Activated CD4-positive, alpha-beta T cell treated with anti-CD3 and anti-CD28 coated beads for 36 hours (primary cell): ENCODE data around the gene THAP11. TPM values are rescaled to one million over a fixed set of nuclear protein-coding genes. Genes with fewer than 3 reads are reported as not detected.
A peak's percentile ranks its signal among the peaks of the same experiment; 100 is the strongest.

ENCODE experiments used
- ATAC-seq: fragments of 200-7000 bp; cut with Tn5 transposase; one replicate; pipeline ENCODE4 v1.10.0; 2021; ENCODE audit warnings: mild to moderate bottlenecking, moderate library complexity
- CTCF ChIA-PET: fragments of 350-600 bp; sonication (Branson Sonifier 250); formaldehyde crosslinking; loops from one replicate; lab custom pipeline; 2021; ENCODE audit warnings: antibody characterized with exemption; lab: Charles Lee
- POLR2A ChIA-PET: fragments of 350-600 bp; sonication (Branson Sonifier 250); formaldehyde crosslinking; loops from one replicate; lab custom pipeline; 2021; ENCODE audit warnings: antibody characterized with exemption, inconsistent platforms; lab: Charles Lee
- DNase-seq: peaks from one replicate; pipeline ENCODE4 v3.0.0-alpha.2; 2020
- H3K27ac Mint-ChIP-seq: one replicate; pipeline ENCODE4 v1.8.0; 2021; ENCODE audit warnings: mixed read lengths
- H3K27me3 Mint-ChIP-seq: one replicate; pipeline ENCODE4 v1.8.0; 2021; ENCODE audit warnings: mixed read lengths
- H3K36me3 Mint-ChIP-seq: one replicate; pipeline ENCODE4 v1.8.0; 2021; ENCODE audit warnings: low read depth, mixed read lengths
- H3K4me1 Mint-ChIP-seq: one replicate; pipeline ENCODE4 v1.8.0; 2021; ENCODE audit warnings: mixed read lengths
- H3K4me3 Mint-ChIP-seq: one replicate; pipeline ENCODE4 v1.8.0; 2021; ENCODE audit warnings: mild to moderate bottlenecking, moderate library complexity, mixed read lengths
- H3K9me3 Mint-ChIP-seq: one replicate; pipeline ENCODE4 v1.8.0; 2021; ENCODE audit warnings: low read depth, mixed read lengths
- intact Hi-C, 2 experiments: fragments of 100-400 bp; cut with DNase I in 1 of 2; cut with micrococcal nuclease in 1 of 2; formaldehyde crosslinking; loops; one replicate each; pipeline versions ENCODE4 v1.14.2 to v1.15.1; 2022 to 2024; cut with DNase I, micrococcal nuclease
- total RNA-seq, 2 experiments: library from RNA; stranded (reverse); gene quantifications; one replicate each; pipeline ENCODE4 v1.2.3, GENCODE V29; 2021

Gene THAP11
- total RNA-seq, 2 experiments from 2014 or later: 31.8 to 34.5 TPM

DNA sequence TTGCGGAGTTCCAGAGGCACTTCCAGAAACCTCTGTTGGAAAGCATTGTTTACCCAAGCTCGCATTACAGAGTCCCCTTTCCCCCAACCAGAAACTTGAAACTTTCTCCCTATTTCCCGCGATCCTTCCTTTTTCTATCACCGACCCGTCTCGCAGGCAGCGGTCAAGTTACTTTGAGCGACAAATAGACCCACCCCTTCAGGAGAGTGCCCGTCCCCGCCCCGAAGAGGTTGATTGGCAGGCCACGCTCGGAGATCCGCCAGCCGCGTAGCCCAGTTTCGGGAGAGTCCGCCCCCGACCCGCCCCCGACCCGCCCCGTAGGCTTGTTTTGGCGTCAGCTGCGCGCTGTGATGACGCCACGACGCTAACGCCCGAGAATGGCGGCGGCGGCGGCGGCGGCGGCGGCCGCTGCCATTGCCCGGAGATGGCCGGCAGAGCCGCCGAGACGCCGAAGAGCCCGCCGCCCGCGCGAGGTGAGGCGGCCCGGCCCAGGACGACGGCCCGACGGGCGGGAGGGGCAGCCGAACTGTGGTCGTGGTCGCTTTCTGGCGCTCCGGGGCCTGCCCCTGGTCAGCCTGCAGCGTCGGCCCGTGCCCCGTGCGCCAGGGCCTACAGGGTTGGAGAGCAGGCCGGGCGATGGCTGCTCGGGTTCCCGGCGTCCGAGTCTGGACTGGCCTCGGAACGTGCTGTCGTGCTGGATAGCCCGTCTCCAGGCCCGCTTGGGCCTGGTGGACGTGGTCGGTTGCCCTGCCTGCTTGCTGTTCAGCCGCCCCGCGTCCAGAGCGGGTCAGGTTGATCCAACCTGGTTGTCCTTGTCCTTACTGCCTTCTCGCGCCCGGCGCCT, 51.0 kb downstream of the THAP11 start, which contains the start of gene PSKH1:
Gene PSKH1 (plus strand): TSS at position 356 of the 844 bp plus-strand sequence. CDS start 15,496 bp downstream, outside the sequence.
- ATAC-seq: peak; percentile 99
- peak within 1 kb of the TSS; percentile 92 for H3K4me3 Mint-ChIP-seq
- H3K27me3 Mint-ChIP-seq: no peaks in the 10 kb centered on the region
- peaks cover 30% of the 10 kb centered on the region for H3K4me1 Mint-ChIP-seq
- H3K27ac Mint-ChIP-seq: peak within 1 kb of the TSS; percentile 92
- peaks cover 2% of the 10 kb centered on the region for H3K36me3 Mint-ChIP-seq
- ChIA-PET CTCF (interaction anchor here (0.6 to 2.0 kb wide), 8 partner anchors 10 to 388 kb away, joined by 3 to 8 read pairs (median 3); no protein-coding TSS in a partner anchor), POLR2A (interaction anchor here (0.7 to 1.4 kb wide), 2 partner anchors 11 to 43 kb away, joined by 3 to 4 read pairs; no protein-coding TSS in a partner anchor)
- intact Hi-C loops: loop anchor here (1.0 to 5.0 kb wide), 14 partner anchors 20 to 331 kb away; partner anchors contain the start of genes NUTF2 (in 2 of the 2), SLC12A4 (in 2 of the 2), ACD (in 1 of the 2) and CENPT (in 1 of the 2)
- no peaks in the 10 kb centered on the region for H3K9me3 Mint-ChIP-seq
- DNase-seq: peak; percentile 97

Other genes with a start within 250 kb of the THAP11 start
- gene CARMIL2, start 197.2 kb upstream of the THAP11 start, total RNA-seq: 100 to 1,000 TPM; 138 to 153 TPM
- gene ACD, start 182.1 kb upstream of the THAP11 start, total RNA-seq: 10 to 100 TPM; 52.2 to 52.4 TPM
- gene PARD6A, start 181.4 kb upstream of the THAP11 start, total RNA-seq: 1 to 10 TPM; 7.8 to 8.7 TPM
- gene ENKD1, start 175.6 kb upstream of the THAP11 start, total RNA-seq: 10 to 100 TPM; 11.7 to 12.0 TPM
- 1 to 10 TPM; 2.4 to 3.0 TPM for gene C16orf86, start 175.5 kb upstream of the THAP11 start, total RNA-seq
- gene GFOD2, start 123.0 kb upstream of the THAP11 start, total RNA-seq: 10 to 100 TPM in 1 of 2 experiments, 1 to 10 TPM in 1; 8.7 to 11.5 TPM
- 10 to 100 TPM; 15.6 to 18.0 TPM for gene RANBP10, start 35.8 kb upstream of the THAP11 start, total RNA-seq
- gene TSNAXIP1, start 35.4 kb upstream of the THAP11 start, total RNA-seq: 1 to 10 TPM in 1 of 2 experiments, under 1 TPM in 1; 0.62 to 1.1 TPM
- gene NUTF2, start 4.6 kb downstream of the THAP11 start, total RNA-seq: 100 to 1,000 TPM; 156 to 249 TPM
- gene CENPT, start 5.4 kb downstream of the THAP11 start, total RNA-seq: 10 to 100 TPM; 34.9 to 48.6 TPM
- gene EDC4, start 30.7 kb downstream of the THAP11 start, total RNA-seq: 10 to 100 TPM; 92.8 to 96.9 TPM
- not detected for gene NRN1L, start 42.6 kb downstream of the THAP11 start, total RNA-seq
- gene PSKH1, start 50.9 kb downstream of the THAP11 start, total RNA-seq: 10 to 100 TPM; 11.7 to 11.9 TPM
- 1 to 10 TPM; 2.5 to 3.5 TPM for gene CTRL, start 89.5 kb downstream of the THAP11 start, total RNA-seq
- 100 to 1,000 TPM; 123 to 195 TPM for gene PSMB10, start 94.5 kb downstream of the THAP11 start, total RNA-seq
- 1 to 10 TPM; 9.1 to 9.9 TPM for gene LCAT, start 101.8 kb downstream of the THAP11 start, total RNA-seq
- gene SLC12A4, start 126.3 kb downstream of the THAP11 start, total RNA-seq: 10 to 100 TPM; 21.8 to 25.8 TPM
- gene DPEP3, start 138.2 kb downstream of the THAP11 start, total RNA-seq: under 1 TPM in 1 of 2 experiments, not detected in 1; 0.11 TPM
- 1 to 10 TPM; 3.2 to 3.8 TPM for gene DPEP2, start 157.2 kb downstream of the THAP11 start, total RNA-seq
- not detected for gene DPEP2NB, start 173.6 kb downstream of the THAP11 start, total RNA-seq
- 10 to 100 TPM; 13.7 to 17.1 TPM for gene DDX28, start 180.9 kb downstream of the THAP11 start, total RNA-seq
- gene DUS2, start 181.0 kb downstream of the THAP11 start, total RNA-seq: 10 to 100 TPM; 29.5 to 33.1 TPM
- gene NFATC3, start 243.1 kb downstream of the THAP11 start, total RNA-seq: 10 to 100 TPM; 68.4 to 81.2 TPM